ENCODE measurements around the gene TCF12.

Gene TCF12

DNA sequence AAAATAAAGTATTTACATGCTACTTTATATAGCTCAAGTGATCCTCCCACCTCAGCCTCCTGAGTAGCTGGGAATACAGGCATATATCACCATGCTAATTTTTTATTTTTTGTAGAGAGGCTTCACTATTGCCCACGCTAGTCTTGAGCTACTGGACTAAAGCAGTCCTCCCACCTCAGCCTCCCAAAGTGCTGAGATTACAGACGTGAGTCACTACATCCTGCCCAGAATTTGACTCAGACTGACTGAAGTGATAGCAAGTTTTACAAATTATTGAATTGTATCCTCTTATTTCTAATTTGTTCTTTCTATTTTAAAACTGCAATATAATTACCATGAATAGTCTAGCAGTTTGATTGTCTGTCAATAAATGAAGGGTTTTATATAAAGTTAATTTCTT is 247.5 kb downstream of the TCF12 start:
- H4K20me1 ChIP-seq (ENCODE audit: insufficient read depth, low read length) = no peaks in the 10 kb centered on the region
- H3K9me2 ChIP-seq (ENCODE audit: low read depth, low read length) = no peaks in the 10 kb centered on the region
- H3K4me3 ChIP-seq (ENCODE audit: low read depth, low read length, poor library complexity, severe bottlenecking) = no peak overlapping the region
- peaks cover 49% of the 10 kb centered on the region for H3K36me3 ChIP-seq (ENCODE audit: insufficient read depth, low read length)
- H3K79me2 ChIP-seq (ENCODE audit: insufficient read depth, low read length) = no peaks in the 10 kb centered on the region
- H3K4me2 ChIP-seq (ENCODE audit: low read length) = no peak overlapping the region
- no peaks in the 10 kb centered on the region for H3K27me3 ChIP-seq (ENCODE audit: insufficient read depth, low read length)
- H2AFZ ChIP-seq (ENCODE audit: low read length) = no peak overlapping the region
- no peak for TF ChIP-seq EZH2 (IDR thresholded peaks at IDR 0.05; ENCODE audit: borderline replicate concordance, low read length)
- TF ChIP-seq, protein P1, sequence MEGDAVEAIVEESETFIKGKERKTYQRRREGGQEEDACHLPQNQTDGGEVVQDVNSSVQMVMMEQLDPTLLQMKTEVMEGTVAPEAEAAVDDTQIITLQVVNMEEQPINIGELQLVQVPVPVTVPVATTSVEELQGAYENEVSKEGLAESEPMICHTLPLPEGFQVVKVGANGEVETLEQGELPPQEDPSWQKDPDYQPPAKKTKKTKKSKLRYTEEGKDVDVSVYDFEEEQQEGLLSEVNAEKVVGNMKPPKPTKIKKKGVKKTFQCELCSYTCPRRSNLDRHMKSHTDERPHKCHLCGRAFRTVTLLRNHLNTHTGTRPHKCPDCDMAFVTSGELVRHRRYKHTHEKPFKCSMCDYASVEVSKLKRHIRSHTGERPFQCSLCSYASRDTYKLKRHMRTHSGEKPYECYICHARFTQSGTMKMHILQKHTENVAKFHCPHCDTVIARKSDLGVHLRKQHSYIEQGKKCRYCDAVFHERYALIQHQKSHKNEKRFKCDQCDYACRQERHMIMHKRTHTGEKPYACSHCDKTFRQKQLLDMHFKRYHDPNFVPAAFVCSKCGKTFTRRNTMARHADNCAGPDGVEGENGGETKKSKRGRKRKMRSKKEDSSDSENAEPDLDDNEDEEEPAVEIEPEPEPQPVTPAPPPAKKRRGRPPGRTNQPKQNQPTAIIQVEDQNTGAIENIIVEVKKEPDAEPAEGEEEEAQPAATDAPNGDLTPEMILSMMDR (IDR thresholded peaks at IDR 0.05; ENCODE audit: low read length) = no peak
- no peak overlapping the region for H3K9ac ChIP-seq (ENCODE audit: low read length)
- no peaks in the 10 kb centered on the region for H3K4me1 ChIP-seq (ENCODE audit: insufficient read depth, low read length, severe bottlenecking)
- H3F3A ChIP-seq (ENCODE audit: insufficient read depth, low read length) = no peaks in the 10 kb centered on the region
- H3K27ac ChIP-seq (ENCODE audit: low read depth, low read length, poor library complexity, severe bottlenecking) = no peak overlapping the region
- no peaks in the 10 kb centered on the region for H3K9me3 ChIP-seq (ENCODE audit: low read length)

DNA sequence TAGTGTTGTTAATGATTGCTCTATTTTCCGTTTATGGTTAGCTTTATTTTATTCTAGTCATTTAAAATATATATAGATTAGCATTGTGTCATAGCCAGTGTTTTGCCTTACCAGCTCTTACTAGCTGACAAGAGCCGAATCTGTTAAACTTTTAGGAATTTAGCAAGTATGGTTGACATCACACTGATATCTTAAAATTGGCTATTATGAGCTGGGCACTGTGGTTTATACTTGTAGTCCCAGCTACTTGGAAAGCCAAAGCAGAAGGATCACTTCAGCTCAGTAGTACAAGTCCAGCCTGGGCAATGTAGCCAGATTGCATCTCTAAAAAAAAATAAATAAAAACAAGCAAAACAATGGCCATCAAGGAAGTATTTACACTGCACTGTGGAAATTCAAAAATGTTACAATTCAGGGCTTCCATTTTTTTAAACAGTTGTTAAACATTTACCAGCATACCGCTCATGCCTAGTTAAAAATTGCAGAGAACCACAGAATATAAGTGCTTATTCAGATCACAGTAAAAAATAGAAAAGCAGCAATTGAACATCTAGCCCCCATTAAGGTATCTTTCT is 249.5 kb downstream of the TCF12 start:
- H3K36me3 ChIP-seq (ENCODE audit: insufficient read depth, low read length) = peaks cover 56% of the 10 kb centered on the region
- no peaks in the 10 kb centered on the region for H3K9me2 ChIP-seq (ENCODE audit: low read depth, low read length)
- no peak for TF ChIP-seq EZH2 (IDR thresholded peaks at IDR 0.05; ENCODE audit: borderline replicate concordance, low read length)
- TF ChIP-seq, protein P1 (IDR thresholded peaks at IDR 0.05; ENCODE audit: low read length) = no peak
- H3K9me3 ChIP-seq (ENCODE audit: low read length) = no peaks in the 10 kb centered on the region
- no peaks in the 10 kb centered on the region for H3K4me1 ChIP-seq (ENCODE audit: insufficient read depth, low read length, severe bottlenecking)
- no peaks in the 10 kb centered on the region for H3F3A ChIP-seq (ENCODE audit: insufficient read depth, low read length)
- no peaks in the 10 kb centered on the region for H4K20me1 ChIP-seq (ENCODE audit: insufficient read depth, low read length)
- H2AFZ ChIP-seq (ENCODE audit: low read length) = no peak overlapping the region
- H3K4me3 ChIP-seq (ENCODE audit: low read depth, low read length, poor library complexity, severe bottlenecking) = no peak overlapping the region
- no peak overlapping the region for H3K9ac ChIP-seq (ENCODE audit: low read length)
- H3K27ac ChIP-seq (ENCODE audit: low read depth, low read length, poor library complexity, severe bottlenecking) = no peak overlapping the region
- H3K79me2 ChIP-seq (ENCODE audit: insufficient read depth, low read length) = no peaks in the 10 kb centered on the region
- H3K27me3 ChIP-seq (ENCODE audit: insufficient read depth, low read length) = no peaks in the 10 kb centered on the region
- no peak overlapping the region for H3K4me2 ChIP-seq (ENCODE audit: low read length)

DNA sequence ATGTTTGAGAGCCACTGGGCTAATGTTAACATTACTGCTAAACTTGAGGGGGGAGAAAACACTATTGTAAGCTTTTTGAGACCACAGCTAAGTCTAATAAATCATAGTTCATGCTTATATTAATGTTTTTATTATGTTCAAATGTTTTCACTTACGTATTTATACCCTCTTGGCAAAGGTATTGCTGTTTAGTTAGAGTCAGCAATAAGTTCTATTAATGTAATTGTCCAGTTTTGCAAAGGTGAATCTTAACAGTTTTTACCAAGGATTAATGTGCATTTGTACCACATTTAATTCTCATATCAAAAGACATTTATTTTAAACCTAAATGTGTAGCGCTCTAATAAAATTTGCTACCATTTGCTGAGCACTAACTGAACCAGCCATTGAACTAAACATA is 251.2 kb downstream of the TCF12 start:
- H3K4me1 ChIP-seq (ENCODE audit: insufficient read depth, low read length, severe bottlenecking) = no peaks in the 10 kb centered on the region
- no peaks in the 10 kb centered on the region for H4K20me1 ChIP-seq (ENCODE audit: insufficient read depth, low read length)
- no peaks in the 10 kb centered on the region for H3K9me2 ChIP-seq (ENCODE audit: low read depth, low read length)
- no peaks in the 10 kb centered on the region for H3K79me2 ChIP-seq (ENCODE audit: insufficient read depth, low read length)
- no peak overlapping the region for H3K9ac ChIP-seq (ENCODE audit: low read length)
- no peak overlapping the region for H3K27ac ChIP-seq (ENCODE audit: low read depth, low read length, poor library complexity, severe bottlenecking)
- H3K4me3 ChIP-seq (ENCODE audit: low read depth, low read length, poor library complexity, severe bottlenecking) = no peak overlapping the region
- H3K36me3 ChIP-seq (ENCODE audit: insufficient read depth, low read length) = peaks cover 53% of the 10 kb centered on the region
- no peaks in the 10 kb centered on the region for H3K27me3 ChIP-seq (ENCODE audit: insufficient read depth, low read length)
- no peaks in the 10 kb centered on the region for H3F3A ChIP-seq (ENCODE audit: insufficient read depth, low read length)
- H3K9me3 ChIP-seq (ENCODE audit: low read length) = no peaks in the 10 kb centered on the region
- TF ChIP-seq, protein P1 (IDR thresholded peaks at IDR 0.05; ENCODE audit: low read length) = no peak
- no peak for TF ChIP-seq EZH2 (IDR thresholded peaks at IDR 0.05; ENCODE audit: borderline replicate concordance, low read length)
- no peak overlapping the region for H3K4me2 ChIP-seq (ENCODE audit: low read length)
- no peak overlapping the region for H2AFZ ChIP-seq (ENCODE audit: low read length)
